Vagina (tissue), 2 donors: ENCODE data around the gene ARPC4.

ENCODE experiments used
- CTCF ChIP-seq, 3 experiments: fragments of 450-650 bp in 2 of 3; fragments of 200-600 bp in 1 of 3; sonication (generic) in 1 of 3; IDR thresholded peaks; one replicate each; pipeline ENCODE4 v1.5.1; 2017 to 2019; ENCODE audit warnings: antibody characterized with exemption in 3 of 3, mild to moderate bottlenecking in 2 of 3, moderate library complexity in 2 of 3
- POLR2AphosphoS5 ChIP-seq, 2 donors: sonication (generic); formaldehyde crosslinking; IDR thresholded peaks; one replicate each; pipeline ENCODE4 v1.9.0; 2017; ENCODE audit warnings: antibody characterized with exemption in 2 of 2, mild to moderate bottlenecking in 2 of 2, low read depth in 1 of 2; ENCODE audit not compliant: insufficient read depth in 1 of 2

- TF ChIP-seq CTCF (IDR thresholded peaks at IDR 0.05) (no peak), POLR2AphosphoS5 (IDR thresholded peaks at IDR 0.05; ENCODE audit: insufficient read depth in 1 of 2, low read depth in 1 of 2) (no peak)
Observed at GRCh38 chr3:9754678-9755077, 38.2 kb upstream of the ARPC4 start.
